Psoas muscle (tissue), 8 donors: Measurements from ENCODE around the gene HLA-DMB. TPM values are rescaled to one million over a fixed set of nuclear protein-coding genes. Genes with fewer than 3 reads are reported as not detected.

Experiments used
- ATAC-seq, 4 donors: fragments of 200-7000 bp; cut with Tn5 transposase; one replicate each; pipeline ENCODE4 v1.9.1; 2020; ENCODE audit warnings: moderate library complexity in 3 of 4, mild to moderate bottlenecking in 2 of 4
- DNase-seq, 2 donors: peaks; one replicate each; pipeline ENCODE4 v3.0.0-alpha.2; 2020
- H3K27ac ChIP-seq: fragments of 200-600 bp; one replicate; pipeline ENCODE4 v1.8.0; 2022
- H3K27me3 ChIP-seq, 3 donors: fragments of 200-600 bp in 1 of 3; one replicate each; pipeline versions ENCODE4 v1.6.1 to v1.8.0; 2013 to 2022; ENCODE audit warnings: low read length in 2 of 3, mild to moderate bottlenecking in 2 of 3, moderate library complexity in 1 of 3; ENCODE audit not compliant: insufficient read depth in 3 of 3
- H3K36me3 ChIP-seq, 2 donors: fragments of 200-600 bp in 1 of 2; one replicate each; pipeline versions ENCODE4 v1.6.1 to v1.8.0; 2013 to 2022; ENCODE audit warnings: low read depth in 1 of 2, mild to moderate bottlenecking in 1 of 2, moderate library complexity in 1 of 2; ENCODE audit not compliant: insufficient read depth in 1 of 2
- H3K4me1 ChIP-seq: fragments of 200-600 bp; one replicate; pipeline ENCODE4 v1.8.0; 2022
- H3K4me3 ChIP-seq: fragments of 200-600 bp; one replicate; pipeline ENCODE4 v1.8.0; 2022; ENCODE audit warnings: mild to moderate bottlenecking
- H3K9me3 ChIP-seq: fragments of 200-600 bp; one replicate; pipeline ENCODE4 v1.8.0; 2022
- CTCF ChIP-seq: fragments of 200-600 bp; IDR thresholded peaks from one replicate; pipeline ENCODE4 v1.8.0; 2022; ENCODE audit warnings: antibody characterized with exemption
- WGBS, 3 donors: extraction: QIAGEN DNeasy Blood & Tissue Kit; methylation state at CpG; one replicate each; pipeline versions ENCODE4 v1.1.6 to v1.1.7; 2013; 5-methylcytosine and 5-hydroxymethylcytosine counted together
- intact Hi-C, 2 donors: fragments of 100-400 bp; cut with DNase I; formaldehyde crosslinking; loops; one replicate each; pipeline versions ENCODE4 v1.11.0 to v1.14.2; 2022
- polyA plus RNA-seq, 3 donors: library from polyadenylated mRNA; stranded (reverse); fragments of 200-250 nt; gene quantifications; one replicate each; pipeline ENCODE4 v1.2.3, GENCODE V29; 2013
- total RNA-seq, 4 donors: library from RNA; stranded (reverse); fragmentation: NEBNext Ultra II Directional in 2 of 4; extraction: Animal tissue kit (Norgen Biotek cat#: 25700) in 2 of 4; gene quantifications; one replicate each; pipeline versions ENCODE4 v1.2.1 to v1.2.4, GENCODE V29; 2021 to 2023
- donor health status: healthy with polysubstance abuse.
- donor health status: DM: no; HTN: no; CAD: no; lungs with moderate emphysema.
- donor health status: Bipolar disorder and iron deficiency.
- donor health status: healthy.
- donor health status: DM: yes; HTN: yes; CAD: no.
- donor health status: DM: no; HTN: no; CAD: no.
- donor health status: DM: no; HTN: no; CAD: no.
- donor health status: DM: yes; HTN: yes; CAD: no.

Gene HLA-DMB
- total and polyA plus RNA-seq, 7 donors: 1.4 to 7.6 (median 2.9) TPM

GRCh38 chr6:32967151-32968091 is 26.6 kb upstream of the HLA-DMB start:
- ATAC-seq (no peak), DNase-seq (no peak)
- Histone ChIP-seq H3K9me3 (no peaks in the 10 kb centered on the region), H3K27me3 (no peaks in the 10 kb centered on the region), H3K4me3 (peak overlapping the region; percentile 79), H3K4me1 (peaks cover 22% of the 10 kb centered on the region), H3K36me3 (peaks cover 0 to 3% of the 10 kb centered on the region in 2 donors), H3K27ac (peak overlapping the region; percentile 100)
- 3% methylated on average over 16 of the region's 16 CpGs for WGBS, 3 donors
- intact Hi-C loops: loop anchor here in 1 of 2 donors (5.0 kb wide), 1 partner anchor 35 kb away; no protein-coding TSS in a partner anchor
- TF ChIP-seq CTCF: peak; percentile 46

- Histone ChIP-seq H3K9me3 (no peaks in the 10 kb centered on the region), H3K4me3 (no peak overlapping the region), H3K27me3 (no peaks in the 10 kb centered on the region), H3K4me1 (peaks cover 30% of the 10 kb centered on the region), H3K36me3 (no peaks in the 10 kb centered on the region), H3K27ac (peak overlapping the region; percentile 100)
- ATAC-seq (no peak), DNase-seq (no peak)
- WGBS, 3 donors: 76 to 90% (median 79%) methylated on average over 5 of the region's 5 CpGs
- intact Hi-C loops: loop anchor here in 1 of 2 donors (5.0 kb wide), 1 partner anchor 32 kb away; no protein-coding TSS in a partner anchor
- no peak for TF ChIP-seq CTCF
Measured at GRCh38 chr6:32964776-32965175, 23.9 kb upstream of the HLA-DMB start.

GRCh38 chr6:32963866-32964265 is 23.0 kb upstream of the HLA-DMB start:
- intact Hi-C loops: no loop called here
- no peaks in the 10 kb centered on the region for H3K9me3 ChIP-seq
- H3K27ac ChIP-seq: no peak overlapping the region
- TF ChIP-seq CTCF: no peak
- 66 to 77% (median 68%) methylated on average over 1 of the region's 1 CpG for WGBS, 3 donors
- no peak overlapping the region for H3K4me3 ChIP-seq
- no peak for ATAC-seq
- no peak for DNase-seq
- no peaks in the 10 kb centered on the region for H3K36me3 ChIP-seq
- H3K27me3 ChIP-seq: no peaks in the 10 kb centered on the region
- H3K4me1 ChIP-seq: peaks cover 30% of the 10 kb centered on the region

- H3K4me3 ChIP-seq: no peak overlapping the region
- no peaks in the 10 kb centered on the region for H3K36me3 ChIP-seq
- WGBS, 3 donors: 70 to 75% (median 72%) methylated on average over 1 of the region's 1 CpG
- ATAC-seq (no peak), DNase-seq (no peak)
- no peaks in the 10 kb centered on the region for H3K27me3 ChIP-seq
- intact Hi-C loops: no loop called here
- TF ChIP-seq CTCF: no peak
- H3K27ac ChIP-seq: no peak overlapping the region
- no peaks in the 10 kb centered on the region for H3K9me3 ChIP-seq
- H3K4me1 ChIP-seq: peaks cover 29% of the 10 kb centered on the region
Measured at GRCh38 chr6:32962213-32962826, 21.5 kb upstream of the HLA-DMB start.
